ENCODE data around the gene ANXA3.
"Not testable (repeated sequence)": the region's sequence is repeated elsewhere in the genome, so short reads cannot be mapped to it uniquely, and the experiment has no call there.

Gene ANXA3

GRCh38 chr4:78571804-78572203, 20.2 kb downstream of the ANXA3 start:
- no peak for DNase-seq (ENCODE audit: low read depth)

DNA sequence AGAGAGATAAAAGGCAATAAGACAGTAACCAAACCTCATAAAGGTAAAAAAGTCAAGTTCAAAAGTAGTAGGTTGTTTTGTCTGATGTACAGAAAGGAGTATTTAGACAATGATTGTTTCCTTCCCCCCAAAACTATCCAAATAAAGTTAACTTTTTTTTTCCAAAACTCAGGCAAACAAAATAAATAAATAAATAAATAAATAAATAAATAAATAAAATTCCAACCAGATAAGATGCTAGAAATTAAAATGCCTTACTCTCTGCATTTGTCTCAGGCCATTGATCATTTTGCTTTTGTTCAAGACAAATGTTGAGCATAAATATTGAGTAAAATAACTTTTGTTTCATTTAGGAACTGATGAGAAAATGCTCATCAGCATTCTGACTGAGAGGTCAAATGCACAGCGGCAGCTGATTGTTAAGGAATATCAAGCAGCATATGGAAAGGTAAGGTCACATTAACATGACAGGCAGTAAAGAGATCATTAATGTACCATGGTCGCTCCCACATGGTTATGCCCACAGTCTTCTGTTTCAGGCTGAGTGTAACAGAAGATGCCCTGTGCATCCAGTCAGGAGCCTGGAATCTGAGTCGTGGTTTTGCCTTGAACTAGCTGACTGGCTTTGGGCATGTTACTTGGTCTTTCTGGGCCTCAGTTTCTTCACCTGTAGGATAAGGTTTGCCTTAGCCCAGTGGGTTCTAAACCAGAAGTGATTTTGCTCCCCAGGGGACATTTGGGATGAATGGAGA, 27.3 kb downstream of the ANXA3 start:
- DNase-seq (ENCODE audit: low read depth): no peak

- DNase-seq (ENCODE audit: low read depth): no peak
Measured at GRCh38 chr4:78581618-78582017, 30.0 kb downstream of the ANXA3 start.

- no peak for DNase-seq (ENCODE audit: low read depth)
Measured at GRCh38 chr4:78584863-78585547, 33.4 kb downstream of the ANXA3 start.

DNA sequence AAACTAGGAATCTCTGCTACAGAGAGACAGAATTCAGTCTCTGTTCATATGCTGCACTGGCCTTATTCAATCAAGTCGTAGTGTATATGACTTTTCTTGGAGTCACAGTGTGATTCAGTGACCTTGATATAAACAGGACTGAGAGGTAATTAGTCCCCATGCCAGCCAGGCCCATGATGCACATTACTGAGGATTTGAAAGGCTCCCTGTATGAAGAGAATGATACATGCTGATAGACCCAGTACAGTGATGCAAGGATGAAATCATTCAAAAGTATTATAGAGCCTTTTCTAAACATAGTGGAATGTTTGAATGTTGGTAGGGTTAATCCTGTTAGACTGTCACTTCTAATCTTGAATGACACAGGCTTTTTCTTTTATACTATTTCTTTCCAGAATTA, 34.1 kb downstream of the ANXA3 start:
- no peak for DNase-seq (ENCODE audit: low read depth)

GRCh38 chr4:78588894-78589545, 37.5 kb downstream of the ANXA3 start:
- DNase-seq (ENCODE audit: low read depth): no peak

DNA sequence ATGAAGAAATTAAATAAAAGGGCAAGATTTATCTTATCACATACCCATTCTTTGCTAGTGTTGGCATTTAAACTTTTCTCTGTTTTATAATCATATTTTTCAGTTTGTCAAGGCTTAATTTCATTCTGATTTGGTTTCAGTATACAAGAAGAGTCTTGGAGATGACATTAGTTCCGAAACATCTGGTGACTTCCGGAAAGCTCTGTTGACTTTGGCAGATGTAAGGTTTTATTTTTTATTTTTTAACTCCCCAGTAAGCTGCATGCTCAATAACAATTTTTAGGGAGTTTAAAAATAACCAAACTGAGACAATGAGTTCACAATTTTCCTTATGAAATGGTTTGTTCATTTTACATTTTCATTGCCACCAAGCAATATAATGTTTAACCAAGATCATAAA, 39.8 kb downstream of the ANXA3 start:
- DNase-seq (ENCODE audit: low read depth): no peak

GRCh38 chr4:78592088-78592783, 40.7 kb downstream of the ANXA3 start:
- DNase-seq (ENCODE audit: low read depth): no peak

DNA sequence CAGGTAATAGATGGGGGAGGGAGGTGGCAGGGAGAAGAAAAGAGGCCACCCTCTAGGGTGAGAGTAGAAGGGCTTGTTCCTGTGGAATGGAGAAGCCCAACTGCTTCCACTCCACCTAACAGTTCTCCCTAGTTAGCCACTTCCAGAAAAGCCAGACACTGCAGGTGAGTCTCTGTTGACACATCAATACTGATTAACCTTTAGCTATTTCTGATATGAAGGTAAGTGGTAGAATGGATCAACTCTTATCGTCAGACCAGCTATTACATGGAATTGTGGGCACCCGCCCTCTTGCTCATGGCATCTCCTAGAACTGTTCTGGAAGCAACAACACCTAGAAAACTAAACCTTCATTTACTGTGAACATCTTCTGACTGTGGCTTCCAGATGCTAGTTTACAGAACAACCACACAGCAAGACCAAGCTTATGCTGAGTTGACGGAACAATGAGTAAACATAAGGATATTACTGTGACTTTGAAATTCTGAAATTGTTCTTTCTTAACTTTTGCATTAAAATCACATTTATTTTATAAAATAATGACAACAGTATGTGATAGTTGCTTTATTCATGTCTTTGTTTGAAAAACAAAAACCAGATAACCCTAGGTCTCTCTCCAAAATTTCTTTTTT, 44.7 kb downstream of the ANXA3 start:
- no peak for DNase-seq (ENCODE audit: low read depth)

GRCh38 chr4:78598431-78598830, 46.9 kb downstream of the ANXA3 start:
- DNase-seq (ENCODE audit: low read depth): not testable (repeated sequence)

GRCh38 chr4:78599147-78599546, 47.6 kb downstream of the ANXA3 start:
- DNase-seq (ENCODE audit: low read depth): no peak

DNA sequence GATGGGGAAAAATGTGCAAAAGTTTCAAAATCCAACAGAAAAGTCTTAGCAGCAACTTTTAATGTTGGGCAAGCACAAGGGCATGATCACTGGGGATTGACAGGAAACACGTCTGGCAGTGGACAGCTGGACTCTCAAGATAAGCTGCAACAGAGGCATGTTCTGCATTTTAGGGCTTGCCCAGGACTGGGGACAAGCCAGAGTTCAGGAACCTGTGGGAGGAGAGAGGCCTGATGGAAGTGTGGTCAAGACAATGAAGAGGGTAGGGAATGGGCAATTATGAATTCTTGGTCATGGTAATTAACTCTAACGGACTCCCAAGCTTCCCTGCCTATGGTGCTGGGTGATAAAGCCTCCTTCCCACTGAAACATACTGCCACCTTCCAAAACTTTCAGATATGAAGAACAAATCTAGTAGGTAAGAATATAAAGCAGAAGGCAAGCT, 48.4 kb downstream of the ANXA3 start:
- no peak for DNase-seq (ENCODE audit: low read depth)

DNA sequence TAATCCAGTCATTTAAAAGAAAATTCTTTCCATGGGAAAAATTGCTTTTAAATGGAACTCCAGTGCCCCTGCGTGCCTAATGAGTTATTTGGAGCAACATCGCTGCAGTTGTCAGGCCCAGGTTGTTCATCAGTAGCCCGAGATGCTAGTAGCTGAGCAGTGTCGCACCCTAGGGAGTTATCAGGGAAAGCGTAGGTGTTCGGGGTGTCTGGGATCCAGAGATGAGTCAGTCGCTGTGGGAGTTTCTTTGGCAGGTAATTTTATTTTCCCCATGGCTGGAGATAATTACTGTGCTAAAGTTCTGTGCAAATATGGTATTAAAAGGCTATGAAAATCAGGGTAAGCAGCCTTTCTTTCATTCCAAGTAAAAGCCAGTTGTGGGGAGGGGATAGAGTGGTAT, 49.4 kb downstream of the ANXA3 start:
- no peak for DNase-seq (ENCODE audit: low read depth)

GRCh38 chr4:78602334-78602733, 50.8 kb downstream of the ANXA3 start:
- no peak for DNase-seq (ENCODE audit: low read depth)

- no peak for DNase-seq (ENCODE audit: low read depth)
Measured at GRCh38 chr4:78603384-78603783, 51.8 kb downstream of the ANXA3 start.

GRCh38 chr4:78604988-78605387, 53.4 kb downstream of the ANXA3 start:
- no peak for DNase-seq (ENCODE audit: low read depth)

DNA sequence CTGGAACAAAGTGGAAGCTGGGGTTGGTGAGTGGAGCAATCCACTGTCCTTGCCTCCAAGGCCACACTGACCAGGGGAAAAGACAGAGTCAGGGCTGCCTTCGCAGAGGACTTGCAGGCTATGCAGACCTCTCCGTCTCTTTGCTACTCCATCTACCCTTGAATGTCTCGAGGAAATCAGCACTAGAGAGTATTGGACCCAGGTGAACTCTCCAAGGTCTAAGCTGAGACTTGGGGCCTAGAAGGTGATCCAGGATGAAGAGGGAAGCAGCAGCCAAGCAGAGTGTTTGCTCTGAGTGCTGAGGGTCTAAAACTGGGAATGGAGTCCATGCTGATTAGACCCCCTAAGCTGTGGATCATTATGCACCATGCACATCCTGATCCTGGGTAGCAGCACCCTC, 54.5 kb downstream of the ANXA3 start:
- no peak for DNase-seq (ENCODE audit: low read depth)

DNA sequence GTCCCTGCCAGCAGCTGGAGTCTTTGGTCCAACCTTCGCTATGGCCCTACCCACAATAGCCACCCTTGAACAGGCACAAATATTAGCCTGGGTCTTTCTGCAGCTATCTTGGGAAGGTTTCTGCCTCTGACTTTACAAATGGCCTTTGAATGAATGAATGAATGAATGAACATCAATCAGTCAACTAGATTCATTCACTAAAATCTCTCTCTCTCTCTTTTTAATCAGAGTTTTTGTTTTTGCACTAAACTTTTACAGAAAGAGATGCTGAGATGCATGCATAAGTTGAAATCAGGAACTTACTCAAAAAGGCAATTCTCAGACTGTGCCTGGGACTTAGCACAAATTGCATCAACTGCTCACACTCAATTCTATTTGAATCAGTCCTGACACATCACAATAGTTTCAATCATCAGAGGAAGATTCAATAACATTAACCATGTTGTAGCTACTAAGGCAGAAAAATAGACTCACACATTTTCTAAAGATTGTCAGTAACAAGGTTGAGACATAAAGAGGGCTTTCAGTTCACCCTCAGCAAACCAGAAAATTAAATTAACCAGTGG, 55.0 kb downstream of the ANXA3 start:
- DNase-seq (ENCODE audit: low read depth): no peak

- DNase-seq (ENCODE audit: low read depth): no peak
Measured at GRCh38 chr4:78608684-78609083, 57.1 kb downstream of the ANXA3 start.

DNA sequence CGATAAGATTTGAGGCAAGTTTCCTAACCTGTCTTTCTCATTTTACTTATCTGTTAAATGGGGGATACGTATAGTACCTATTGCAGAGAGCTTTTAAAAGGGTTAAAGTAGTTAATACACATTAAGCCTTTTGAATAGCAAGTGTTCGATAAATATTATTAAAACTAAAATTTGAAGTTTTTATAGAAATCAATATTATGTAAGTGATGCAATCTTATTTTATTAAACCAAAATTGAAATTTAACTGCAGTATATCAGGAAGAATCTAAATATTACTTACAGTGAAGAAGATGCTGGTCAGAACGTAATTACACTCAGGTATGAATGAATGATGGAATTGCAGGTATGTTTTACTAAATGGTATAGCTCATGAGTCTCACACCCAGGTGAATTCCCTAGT, 58.0 kb downstream of the ANXA3 start:
- no peak for DNase-seq (ENCODE audit: low read depth)

- no peak for DNase-seq (ENCODE audit: low read depth)
Measured at GRCh38 chr4:78610546-78611214, 59.1 kb downstream of the ANXA3 start.

All from stimulated activated CD8-positive, alpha-beta memory T cell treated with anti-CD3 and anti-CD28 coated beads, Interleukin-15, amount 100 ng/mL, for 24 hours (primary cell).